ENCODE data around the gene C1QTNF9B. TPM values are rescaled to one million over a fixed set of nuclear protein-coding genes. Genes with fewer than 3 reads are reported as not detected.

The C1QTNF9B gene
- total RNA-seq, 2 experiments from 2014 or later = not detected

DNA sequence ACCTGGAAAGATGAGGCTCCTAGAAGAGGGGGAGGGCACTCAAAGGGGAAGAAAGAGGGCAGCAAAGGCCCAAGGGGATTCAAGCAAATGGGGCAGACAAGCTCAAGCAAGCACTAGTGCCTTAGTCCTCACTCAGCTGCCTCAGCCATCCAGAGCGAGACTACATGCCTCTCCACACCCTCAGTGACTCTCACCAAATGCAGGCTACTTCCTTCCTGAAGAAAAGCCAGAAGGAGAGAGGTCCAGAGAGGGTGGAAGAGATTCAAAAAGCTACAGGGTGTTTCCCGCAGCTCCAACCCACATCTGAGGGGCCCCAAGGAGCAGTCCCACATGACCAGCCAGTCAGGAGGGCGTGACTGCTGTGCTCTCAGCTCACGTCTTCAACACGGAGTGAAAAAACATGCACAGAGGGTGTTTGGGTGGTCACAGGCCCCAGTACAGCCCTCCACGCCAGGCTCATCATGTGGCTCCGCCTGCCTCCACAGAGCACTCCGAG is 48.6 kb downstream of the C1QTNF9B start:
- H3K36me3 ChIP-seq (ENCODE audit: insufficient read depth, low read length) = no peaks in the 10 kb centered on the region; the same call in 1 of the 2 replicates
- H3K27ac ChIP-seq (ENCODE audit: low read depth, low read length, poor library complexity, severe bottlenecking) = no peak overlapping the region
- BruUV-seq (replicated peaks) = no TSS peak
- TF ChIP-seq, protein P1, sequence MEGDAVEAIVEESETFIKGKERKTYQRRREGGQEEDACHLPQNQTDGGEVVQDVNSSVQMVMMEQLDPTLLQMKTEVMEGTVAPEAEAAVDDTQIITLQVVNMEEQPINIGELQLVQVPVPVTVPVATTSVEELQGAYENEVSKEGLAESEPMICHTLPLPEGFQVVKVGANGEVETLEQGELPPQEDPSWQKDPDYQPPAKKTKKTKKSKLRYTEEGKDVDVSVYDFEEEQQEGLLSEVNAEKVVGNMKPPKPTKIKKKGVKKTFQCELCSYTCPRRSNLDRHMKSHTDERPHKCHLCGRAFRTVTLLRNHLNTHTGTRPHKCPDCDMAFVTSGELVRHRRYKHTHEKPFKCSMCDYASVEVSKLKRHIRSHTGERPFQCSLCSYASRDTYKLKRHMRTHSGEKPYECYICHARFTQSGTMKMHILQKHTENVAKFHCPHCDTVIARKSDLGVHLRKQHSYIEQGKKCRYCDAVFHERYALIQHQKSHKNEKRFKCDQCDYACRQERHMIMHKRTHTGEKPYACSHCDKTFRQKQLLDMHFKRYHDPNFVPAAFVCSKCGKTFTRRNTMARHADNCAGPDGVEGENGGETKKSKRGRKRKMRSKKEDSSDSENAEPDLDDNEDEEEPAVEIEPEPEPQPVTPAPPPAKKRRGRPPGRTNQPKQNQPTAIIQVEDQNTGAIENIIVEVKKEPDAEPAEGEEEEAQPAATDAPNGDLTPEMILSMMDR (conservative IDR thresholded peaks at IDR 0.05; ENCODE audit: low read length) = no peak
- no peak for TF ChIP-seq EZH2phosphoT487 (IDR thresholded peaks at IDR 0.05; ENCODE audit: borderline replicate concordance, low read depth, low read length)
- H3K79me2 ChIP-seq (ENCODE audit: insufficient read depth, low read depth, low read length) = no peaks in the 10 kb centered on the region
- no peak overlapping the region for H3K4me3 ChIP-seq (ENCODE audit: low read depth, low read length, poor library complexity, severe bottlenecking)
- peaks cover 28% of the 10 kb centered on the region for H3K4me1 ChIP-seq (ENCODE audit: insufficient read depth, low read length, poor library complexity, severe bottlenecking)
- intact Hi-C loops (cut with micrococcal nuclease; ENCODE audit: unreplicated experiment) = loop anchor here (10.0 kb wide), 1 partner anchor 474 kb away; no protein-coding TSS in a partner anchor
- ChIA-PET CTCF (ENCODE audit: unreplicated experiment) (interaction anchor here (1.0 to 1.1 kb wide), 2 partner anchors 12 to 24 kb away, joined by 3 to 4 read pairs; no protein-coding TSS in a partner anchor), POLR2A (interaction anchor here (0.7 to 1.3 kb wide), 3 partner anchors 20 to 60 kb away, joined by 4 to 5 read pairs (median 4); no protein-coding TSS in a partner anchor)
- peaks cover 29% of the 10 kb centered on the region; the same call in 1 of the 2 replicates for H4K20me1 ChIP-seq (ENCODE audit: insufficient read depth, low read length)
- DNase-seq (ENCODE audit: low spot score) = peak; percentile 53
- peak overlapping the region; percentile 6; the same call in 1 of the 2 replicates for H3K4me2 ChIP-seq (ENCODE audit: low read length)
- no peaks in the 10 kb centered on the region for H3K9me2 ChIP-seq (ENCODE audit: insufficient read depth, low read length)
- H3K9me3 ChIP-seq (ENCODE audit: low read length) = no peaks in the 10 kb centered on the region
- H2AFZ ChIP-seq (ENCODE audit: low read length) = no peak overlapping the region

DNA sequence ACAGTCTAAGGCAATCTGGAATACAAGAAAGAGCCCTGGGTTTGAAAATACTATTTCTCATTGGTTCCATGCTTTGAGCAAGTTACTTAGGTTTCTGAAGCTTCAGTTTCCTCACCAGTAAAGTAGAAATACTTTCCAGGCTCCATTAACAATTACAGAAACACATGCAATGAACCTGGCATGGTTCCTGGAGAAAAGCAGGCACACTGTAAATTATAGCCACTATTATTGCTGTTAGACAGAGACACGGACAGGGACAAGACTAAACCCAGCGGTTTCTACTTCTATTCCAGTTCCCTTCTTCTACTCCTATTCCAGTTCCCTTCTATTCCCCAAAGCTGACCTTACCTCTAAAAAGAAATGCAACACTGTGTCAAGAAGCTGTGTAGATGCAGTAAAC is 49.3 kb downstream of the C1QTNF9B start:
- no peaks in the 10 kb centered on the region for H3K9me2 ChIP-seq (ENCODE audit: insufficient read depth, low read length)
- TF ChIP-seq, protein P1 (conservative IDR thresholded peaks at IDR 0.05; ENCODE audit: low read length) = no peak
- no peak for TF ChIP-seq EZH2phosphoT487 (IDR thresholded peaks at IDR 0.05; ENCODE audit: borderline replicate concordance, low read depth, low read length)
- peaks cover 29% of the 10 kb centered on the region; the same call in 1 of the 2 replicates for H4K20me1 ChIP-seq (ENCODE audit: insufficient read depth, low read length)
- intact Hi-C loops (cut with micrococcal nuclease; ENCODE audit: unreplicated experiment) = loop anchor here (10.0 kb wide), 1 partner anchor 473 kb away; no protein-coding TSS in a partner anchor
- H3K4me2 ChIP-seq (ENCODE audit: low read length) = no peak overlapping the region
- no TSS peak for BruUV-seq (replicated peaks)
- H3K79me2 ChIP-seq (ENCODE audit: insufficient read depth, low read depth, low read length) = no peaks in the 10 kb centered on the region
- ChIA-PET POLR2A (interaction anchor here (0.6 to 1.3 kb wide), 4 partner anchors 21 to 171 kb away, joined by 3 to 5 read pairs (median 4); no protein-coding TSS in a partner anchor), CTCF (ENCODE audit: unreplicated experiment) (interaction anchor here (0.5 to 1.1 kb wide), 3 partner anchors 12 to 570 kb away, joined by 3 to 4 read pairs (median 3); no protein-coding TSS in a partner anchor)
- peaks cover 28% of the 10 kb centered on the region for H3K4me1 ChIP-seq (ENCODE audit: insufficient read depth, low read length, poor library complexity, severe bottlenecking)
- DNase-seq (ENCODE audit: low spot score) = no peak
- H3K9me3 ChIP-seq (ENCODE audit: low read length) = no peaks in the 10 kb centered on the region
- no peak overlapping the region for H2AFZ ChIP-seq (ENCODE audit: low read length)
- no peak overlapping the region for H3K27ac ChIP-seq (ENCODE audit: low read depth, low read length, poor library complexity, severe bottlenecking)
- H3K4me3 ChIP-seq (ENCODE audit: low read depth, low read length, poor library complexity, severe bottlenecking) = no peak overlapping the region
- no peaks in the 10 kb centered on the region; the same call in 1 of the 2 replicates for H3K36me3 ChIP-seq (ENCODE audit: insufficient read depth, low read length)

DNA sequence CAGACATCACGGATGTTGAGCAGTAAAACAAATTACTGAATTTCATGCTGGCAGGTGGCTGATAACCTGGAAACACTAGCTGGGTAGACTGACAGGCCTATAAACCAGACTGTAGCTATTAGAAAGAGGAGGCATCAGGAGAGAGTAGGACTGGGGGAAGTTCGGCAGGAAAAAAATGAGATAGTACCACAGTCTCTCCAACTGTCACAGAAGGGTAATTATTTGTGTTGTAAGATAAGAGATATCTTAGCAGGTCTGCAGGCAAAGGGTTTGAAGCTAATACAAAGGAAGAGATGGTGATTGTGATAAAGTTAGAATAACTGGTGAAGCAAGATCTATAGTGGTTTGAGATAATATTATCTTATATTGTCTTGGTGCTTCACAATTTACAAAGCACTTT is 49.8 kb downstream of the C1QTNF9B start:
- Histone ChIP-seq H3K79me2 (ENCODE audit: insufficient read depth, low read depth, low read length) (no peaks in the 10 kb centered on the region), H2AFZ (ENCODE audit: low read length) (no peak overlapping the region), H3K4me1 (ENCODE audit: insufficient read depth, low read length, poor library complexity, severe bottlenecking) (peaks cover 28% of the 10 kb centered on the region), H3K9me2 (ENCODE audit: insufficient read depth, low read length) (no peaks in the 10 kb centered on the region), H4K20me1 (ENCODE audit: insufficient read depth, low read length) (peaks cover 29% of the 10 kb centered on the region; the same call in 1 of the 2 replicates), H3K27ac (ENCODE audit: low read depth, low read length, poor library complexity, severe bottlenecking) (no peak overlapping the region), H3K4me2 (ENCODE audit: low read length) (no peak overlapping the region), H3K36me3 (ENCODE audit: insufficient read depth, low read length) (no peaks in the 10 kb centered on the region; the same call in 1 of the 2 replicates), H3K9me3 (ENCODE audit: low read length) (no peaks in the 10 kb centered on the region), H3K4me3 (ENCODE audit: low read depth, low read length, poor library complexity, severe bottlenecking) (no peak overlapping the region)
- ChIA-PET POLR2A (interaction anchor here (0.6 to 1.3 kb wide), 7 partner anchors 8 to 171 kb away, joined by 3 to 4 read pairs (median 3); no protein-coding TSS in a partner anchor), CTCF (ENCODE audit: unreplicated experiment) (no interaction called here)
- no peak for TF ChIP-seq EZH2phosphoT487 (IDR thresholded peaks at IDR 0.05; ENCODE audit: borderline replicate concordance, low read depth, low read length)
- TF ChIP-seq, protein P1 (conservative IDR thresholded peaks at IDR 0.05; ENCODE audit: low read length) = no peak
- intact Hi-C loops (cut with micrococcal nuclease; ENCODE audit: unreplicated experiment) = loop anchor here (10.0 kb wide), 1 partner anchor 473 kb away; no protein-coding TSS in a partner anchor
- no TSS peak for BruUV-seq (replicated peaks)
- no peak for DNase-seq (ENCODE audit: low spot score)

All from OCI-LY7 (cell line).